Measurements from ENCODE around the gene ZNF784. TPM values are rescaled to one million over a fixed set of nuclear protein-coding genes. Genes with fewer than 3 reads are reported as not detected.

ZNF784 gene
- total RNA-seq, 1 donor from 2014 or later, result 9.7 TPM

DNA sequence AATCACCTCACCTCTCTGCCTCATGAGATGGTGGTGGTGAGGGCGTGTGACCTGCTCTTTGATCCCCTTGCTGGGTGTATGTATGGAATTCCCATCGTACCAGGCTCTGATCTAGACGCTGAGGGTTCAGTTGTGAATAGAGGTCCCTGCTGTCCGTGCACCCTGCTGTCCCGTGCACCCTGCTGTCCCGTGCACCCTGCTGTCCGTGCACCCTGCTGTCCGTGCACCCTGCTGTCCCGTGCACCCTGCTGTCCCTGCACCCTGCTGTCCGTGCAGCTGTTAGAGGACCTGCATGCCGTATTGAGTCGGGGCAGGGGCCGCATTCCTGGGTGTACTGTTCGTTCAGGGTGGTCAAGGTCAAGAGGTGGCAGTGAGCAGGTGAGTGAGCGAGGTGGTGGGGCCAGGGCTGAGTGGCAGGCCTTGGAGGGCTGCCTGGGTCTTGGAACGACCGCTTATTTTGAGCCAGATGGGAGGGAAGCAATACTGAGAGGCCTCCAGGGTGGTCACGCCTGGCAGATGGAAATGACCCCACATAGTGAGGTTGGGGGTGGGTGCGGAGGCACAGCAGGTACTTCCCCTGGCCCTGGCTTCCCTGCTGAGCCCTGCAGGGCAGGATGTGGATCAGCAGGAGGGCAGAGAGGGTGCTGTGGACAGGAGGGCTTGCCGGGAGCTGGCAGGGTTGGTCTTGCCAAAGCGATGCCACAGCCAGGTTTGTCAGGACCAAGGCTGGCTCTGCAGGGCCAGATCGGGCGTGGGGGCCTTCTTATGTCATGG lies 46.1 kb upstream of the ZNF784 start:
- no peak overlapping the region for H3K27ac ChIP-seq
- no peak for ATAC-seq
- H3K9me3 ChIP-seq, result no peaks in the 10 kb centered on the region
- no peak overlapping the region for H3K4me3 ChIP-seq
- H3K36me3 ChIP-seq, result peaks cover 84% of the 10 kb centered on the region
- no peak for TF ChIP-seq CTCF (IDR thresholded peaks at IDR 0.05)
- H3K27me3 ChIP-seq, result no peaks in the 10 kb centered on the region
- H3K4me1 ChIP-seq, result peaks cover 4% of the 10 kb centered on the region
- intact Hi-C loops (cut with DNase I), result no loop called here
- no peak for DNase-seq

DNA sequence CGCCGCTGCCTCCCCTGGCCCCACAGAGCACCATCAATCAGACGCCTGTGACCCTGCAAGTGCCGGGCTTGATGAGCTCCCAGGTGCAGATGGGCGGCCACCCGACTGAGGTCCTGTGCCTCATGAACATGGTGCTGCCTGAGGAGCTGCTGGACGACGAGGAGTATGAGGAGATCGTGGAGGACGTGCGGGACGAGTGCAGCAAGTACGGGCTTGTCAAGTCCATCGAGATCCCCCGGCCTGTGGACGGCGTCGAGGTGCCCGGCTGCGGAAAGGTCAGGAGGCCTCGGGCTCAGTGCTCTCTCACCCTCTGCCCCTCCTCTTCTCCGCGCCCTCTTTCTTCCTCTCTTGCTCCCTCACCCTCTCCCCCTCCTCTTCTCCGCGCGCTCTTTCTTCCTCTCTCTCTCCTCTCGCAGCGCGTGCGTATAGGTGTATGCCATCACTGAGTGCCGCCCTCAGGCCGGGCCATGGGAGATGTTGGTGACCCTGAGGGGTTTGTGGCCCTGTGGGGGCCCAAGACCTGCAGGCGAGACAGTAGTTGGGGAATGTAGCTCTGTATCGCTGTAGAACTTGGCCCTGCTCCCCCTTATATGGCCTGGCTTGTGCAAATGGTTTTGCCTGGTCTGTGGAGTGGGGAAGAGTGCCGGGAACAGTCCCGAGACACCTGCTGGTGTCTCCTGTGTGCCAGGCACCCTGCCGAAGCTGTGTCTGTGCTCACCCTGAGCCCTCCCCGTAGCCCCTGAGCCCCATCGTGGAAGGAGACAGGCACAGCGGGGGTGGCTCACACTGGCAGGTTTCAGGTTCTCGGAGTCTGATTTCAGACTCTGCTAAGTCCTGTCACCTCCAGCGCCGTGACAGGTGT lies 45.3 kb upstream of the ZNF784 start:
- no peaks in the 10 kb centered on the region for H3K9me3 ChIP-seq
- H3K4me1 ChIP-seq, result peaks cover 4% of the 10 kb centered on the region
- ATAC-seq, result no peak
- no peaks in the 10 kb centered on the region for H3K27me3 ChIP-seq
- no peak for TF ChIP-seq CTCF (IDR thresholded peaks at IDR 0.05)
- no peak for DNase-seq
- H3K36me3 ChIP-seq, result peaks cover 91% of the 10 kb centered on the region
- no peak overlapping the region for H3K27ac ChIP-seq
- H3K4me3 ChIP-seq, result no peak overlapping the region
- intact Hi-C loops (cut with DNase I), result no loop called here

DNA sequence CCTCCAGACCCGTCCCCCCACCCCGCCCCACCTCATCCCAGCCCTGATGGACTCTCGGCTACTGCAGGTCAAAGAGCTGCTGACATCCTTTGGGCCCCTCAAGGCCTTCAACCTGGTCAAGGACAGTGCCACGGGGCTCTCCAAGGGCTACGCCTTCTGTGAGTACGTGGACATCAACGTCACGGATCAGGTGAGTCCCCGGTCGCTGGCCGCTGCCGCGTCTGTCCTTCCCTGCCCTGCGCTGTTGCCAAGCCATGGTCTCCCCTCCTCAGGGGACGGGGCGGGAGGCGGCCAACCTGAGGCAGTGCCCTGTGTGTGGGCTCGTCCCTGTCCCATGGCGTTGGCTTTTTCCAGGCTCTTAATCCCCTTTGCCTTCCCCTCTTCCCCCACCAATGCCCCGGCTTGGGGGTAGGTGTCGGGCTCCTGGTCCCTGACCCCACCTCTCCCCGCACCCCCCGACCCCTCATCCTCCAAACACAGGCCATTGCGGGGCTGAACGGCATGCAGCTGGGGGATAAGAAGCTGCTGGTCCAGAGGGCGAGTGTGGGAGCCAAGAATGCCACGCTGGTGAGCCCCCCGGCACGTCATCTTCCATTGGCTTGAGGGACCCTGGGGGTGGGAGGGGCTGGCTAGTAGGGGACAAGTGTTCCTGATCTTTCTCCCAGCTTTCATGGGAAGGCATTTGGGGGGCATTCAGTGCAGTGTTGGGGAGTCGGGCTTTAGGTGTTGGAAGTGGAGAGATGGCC lies 44.4 kb upstream of the ZNF784 start:
- DNase-seq, result no peak
- Histone ChIP-seq H3K27me3 (no peaks in the 10 kb centered on the region), H3K4me3 (no peak overlapping the region), H3K27ac (no peak overlapping the region), H3K9me3 (no peaks in the 10 kb centered on the region), H3K36me3 (peaks cover 93% of the 10 kb centered on the region), H3K4me1 (no peaks in the 10 kb centered on the region)
- intact Hi-C loops (cut with DNase I), result no loop called here
- no peak for ATAC-seq
- TF ChIP-seq CTCF (IDR thresholded peaks at IDR 0.05), result no peak

GRCh38 chr19:55667958-55668357 lies 43.6 kb upstream of the ZNF784 start:
- no peak for TF ChIP-seq CTCF (IDR thresholded peaks at IDR 0.05)
- intact Hi-C loops (cut with DNase I), result no loop called here
- ATAC-seq, result peak; percentile 33
- H3K4me3 ChIP-seq, result no peak overlapping the region
- peaks cover 94% of the 10 kb centered on the region for H3K36me3 ChIP-seq
- H3K4me1 ChIP-seq, result no peaks in the 10 kb centered on the region
- no peak overlapping the region for H3K27ac ChIP-seq
- H3K9me3 ChIP-seq, result no peaks in the 10 kb centered on the region
- no peak for DNase-seq
- no peaks in the 10 kb centered on the region for H3K27me3 ChIP-seq

DNA sequence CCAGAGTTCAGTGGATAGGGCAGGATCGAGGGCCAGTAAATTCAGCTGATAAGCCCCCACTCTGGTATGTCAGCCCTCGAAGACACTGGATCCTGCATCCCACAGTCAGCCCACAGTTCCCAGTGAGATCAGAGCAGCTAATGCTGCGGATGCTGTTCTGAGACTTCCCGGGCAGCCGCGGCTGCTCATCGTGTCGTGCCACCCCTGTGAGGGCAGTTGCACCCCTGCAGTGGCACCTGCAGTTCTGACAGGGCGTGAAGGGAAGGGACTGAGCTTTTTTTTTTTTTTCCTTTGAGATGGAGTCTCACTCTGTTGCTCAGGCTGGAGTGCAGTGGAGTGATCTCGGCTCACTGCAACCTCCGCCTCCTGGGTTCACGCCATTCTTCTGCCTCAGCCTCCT lies 43.1 kb upstream of the ZNF784 start:
- no peak for DNase-seq
- no peak for TF ChIP-seq CTCF (IDR thresholded peaks at IDR 0.05)
- no peak overlapping the region for H3K4me3 ChIP-seq
- H3K27me3 ChIP-seq, result no peaks in the 10 kb centered on the region
- peaks cover 94% of the 10 kb centered on the region for H3K36me3 ChIP-seq
- H3K4me1 ChIP-seq, result no peaks in the 10 kb centered on the region
- no peak for ATAC-seq
- no peaks in the 10 kb centered on the region for H3K9me3 ChIP-seq
- H3K27ac ChIP-seq, result no peak overlapping the region
- intact Hi-C loops (cut with DNase I), result no loop called here
